H1 (cell line): ENCODE data around the gene BCAR1. TPM values are rescaled to one million over a fixed set of nuclear protein-coding genes. Genes with fewer than 3 reads are reported as not detected.

Experiments used
- CTCF ChIA-PET: fragments of 300-600 bp; sonication (Branson Sonifier 250); formaldehyde crosslinking; loops from one replicate; lab custom pipeline; 2021; ENCODE audit not compliant: partially characterized antibody; lab: Charles Lee
- POLR2A ChIA-PET: fragments of 300-600 bp; sonication (Branson Sonifier 250); formaldehyde crosslinking; loops from one replicate; lab custom pipeline; 2021; ENCODE audit warnings: inconsistent platforms; ENCODE audit not compliant: partially characterized antibody; lab: Charles Lee
- DNase-seq, 2 experiments: peaks; one replicate each; pipeline versions ENCODE4 v3.0.0 to v3.0.0-alpha.2; 2010 to 2022; ENCODE audit warnings: low spot score in 2 of 2, low read depth in 1 of 2, mixed read lengths in 1 of 2
- FAIRE-seq: peaks from 2 replicates; lab custom pipeline; 2011; peaks lifted over from hg19 to GRCh38; lab: Jason Lieb, UNC
- H2AFZ ChIP-seq: 2 replicates; pipeline ENCODE4 v1.8.1; 2012; ENCODE audit warnings: low read length, inconsistent platforms
- H2AK5ac ChIP-seq: 2 replicates; pipeline ENCODE4 v1.6.1; 2013; ENCODE audit warnings: low read depth, low read length
- H2BK120ac ChIP-seq: replicated peaks from 2 replicates; pipeline ENCODE3; 2013; ENCODE audit warnings: low read depth, low read length, inconsistent platforms
- H2BK12ac ChIP-seq: 2 replicates; pipeline ENCODE4 v1.6.1; 2013; ENCODE audit warnings: low read depth, low read length
- H2BK15ac ChIP-seq: 2 replicates; pipeline ENCODE4 v1.6.1; 2013; ENCODE audit warnings: low read length
- H2BK20ac ChIP-seq: 2 replicates; pipeline ENCODE4 v1.6.1; 2013; ENCODE audit warnings: low read length
- H2BK5ac ChIP-seq: 2 replicates; pipeline ENCODE4 v1.6.1; 2013; ENCODE audit warnings: low read depth, low read length
- H3K14ac ChIP-seq: 2 replicates; pipeline ENCODE4 v1.6.1; 2013; ENCODE audit warnings: inconsistent platforms; ENCODE audit not compliant: insufficient read length
- H3K18ac ChIP-seq: 2 replicates; pipeline ENCODE4 v1.6.1; 2013; ENCODE audit warnings: low read length; ENCODE audit errors: extremely low read depth
- H3K23ac ChIP-seq: 2 replicates; pipeline ENCODE4 v1.6.1; 2013; ENCODE audit warnings: inconsistent platforms; ENCODE audit not compliant: insufficient read length
- H3K23me2 ChIP-seq: 2 replicates; pipeline ENCODE4 v1.6.1; 2013; ENCODE audit warnings: low read depth, low read length
- H3K27ac ChIP-seq: 2 replicates; pipeline ENCODE4 v1.6.1; 2011; ENCODE audit warnings: low read depth, low read length, inconsistent platforms
- H3K27me3 ChIP-seq, 4 experiments: replicated peaks in 1 of 4; 1 replicate in 1 of 4; 2 replicates in 3 of 4; pipeline versions ENCODE4 v1.6.1 to v1.8.1; 2011 to 2013; ENCODE audit warnings: low read length in 3 of 4, mild to moderate bottlenecking in 3 of 4, inconsistent platforms in 2 of 4, mixed read lengths in 2 of 4, moderate library complexity in 1 of 4; ENCODE audit not compliant: control insufficient read depth in 3 of 4, insufficient read depth in 3 of 4; ENCODE audit errors: extremely low read depth in 1 of 4
- H3K36me3 ChIP-seq, 4 experiments: 2 replicates each; pipeline versions ENCODE4 v1.6.1 to v1.8.1; 2011 to 2013; ENCODE audit warnings: mild to moderate bottlenecking in 4 of 4, low read length in 3 of 4, moderate library complexity in 2 of 4, control low read depth in 1 of 4, inconsistent platforms in 1 of 4; ENCODE audit not compliant: insufficient read depth in 4 of 4, control insufficient read depth in 2 of 4
- H3K4ac ChIP-seq: replicated peaks from 2 replicates; pipeline ENCODE3; 2013; ENCODE audit warnings: low read length, low read depth, mixed read lengths, inconsistent platforms; ENCODE audit not compliant: insufficient read length
- H3K4me1 ChIP-seq, 4 experiments: replicated peaks in 1 of 4; 1 replicate in 1 of 4; 2 replicates in 3 of 4; pipeline versions ENCODE4 v1.6.1 to v1.8.1; 2011 to 2013; ENCODE audit warnings: low read length in 3 of 4, inconsistent platforms in 2 of 4, mixed read lengths in 1 of 4; ENCODE audit not compliant: insufficient read depth in 4 of 4, control insufficient read depth in 3 of 4
- H3K4me2 ChIP-seq, 2 experiments: 2 replicates each; pipeline versions ENCODE4 v1.6.1 to v1.8.1; 2011 to 2013; ENCODE audit warnings: low read depth in 2 of 2, low read length in 2 of 2, control low read depth in 1 of 2, inconsistent platforms in 1 of 2, mild to moderate bottlenecking in 1 of 2; ENCODE audit not compliant: insufficient read depth in 1 of 2
- H3K4me3 ChIP-seq, 4 experiments: fragments of 200-600, 300-600 bp in 1 of 4; sonication (generic), shearing (Covaris generic), sonication (Bioruptor Twin) in 1 of 4; 2 replicates each; pipeline versions ENCODE4 v1.5.1 to v1.8.1; 2011 to 2016; ENCODE audit warnings: low read length in 4 of 4, low read depth in 3 of 4, control low read depth in 2 of 4, inconsistent platforms in 2 of 4, mild to moderate bottlenecking in 2 of 4, mixed read lengths in 1 of 4, moderate library complexity in 1 of 4; ENCODE audit not compliant: insufficient read depth in 2 of 4; ENCODE audit errors: extremely low read depth in 1 of 4
- H3K56ac ChIP-seq: replicated peaks from 2 replicates; pipeline ENCODE3; 2013; ENCODE audit warnings: low read depth, mild to moderate bottlenecking, mixed read lengths, low read length, inconsistent platforms; ENCODE audit not compliant: insufficient read length
- H3K79me1 ChIP-seq: 2 replicates; pipeline ENCODE4 v1.6.1; 2013; ENCODE audit warnings: low read depth, low read length, control low read depth
- H3K79me2 ChIP-seq, 2 experiments: 2 replicates each; pipeline versions ENCODE4 v1.6.1 to v1.8.1; 2012 to 2013; ENCODE audit warnings: low read length in 2 of 2, mild to moderate bottlenecking in 2 of 2, inconsistent platforms in 1 of 2; ENCODE audit not compliant: insufficient read depth in 2 of 2, control insufficient read depth in 1 of 2
- H3K9ac ChIP-seq, 4 experiments: replicated peaks in 1 of 4; 1 replicate in 1 of 4; 2 replicates in 3 of 4; pipeline versions ENCODE4 v1.6.1 to v1.8.1; 2011 to 2013; ENCODE audit warnings: low read depth in 3 of 4, low read length in 3 of 4, control low read depth in 2 of 4, mild to moderate bottlenecking in 2 of 4, moderate library complexity in 2 of 4, inconsistent platforms in 1 of 4; ENCODE audit errors: extremely low read depth in 1 of 4
- H3K9me3 ChIP-seq, 2 experiments: 2 replicates each; pipeline versions ENCODE4 v1.6.1 to v1.8.1; 2012 to 2013; ENCODE audit warnings: mild to moderate bottlenecking in 2 of 2, moderate library complexity in 2 of 2, control low read depth in 1 of 2, inconsistent platforms in 1 of 2, low read depth in 1 of 2, low read length in 1 of 2, mixed read lengths in 1 of 2; ENCODE audit not compliant: insufficient read depth in 2 of 2
- H4K20me1 ChIP-seq, 2 experiments: replicated peaks in 1 of 2; 2 replicates each; pipeline versions ENCODE3 to v1.8.1; 2011 to 2013; ENCODE audit warnings: inconsistent platforms in 2 of 2, low read length in 2 of 2, mild to moderate bottlenecking in 1 of 2; ENCODE audit not compliant: insufficient read depth in 2 of 2, control insufficient read depth in 1 of 2
- H4K5ac ChIP-seq: 2 replicates; pipeline ENCODE4 v1.6.1; 2013; ENCODE audit warnings: low read length, low read depth, mixed read lengths, inconsistent platforms; ENCODE audit not compliant: insufficient read length
- H4K8ac ChIP-seq: 2 replicates; pipeline ENCODE4 v1.8.0; 2013; ENCODE audit warnings: mild to moderate bottlenecking, moderate library complexity, low read length, inconsistent platforms; ENCODE audit not compliant: insufficient read depth; ENCODE audit errors: extremely low read depth
- H4K91ac ChIP-seq: replicated peaks from 2 replicates; pipeline ENCODE3; 2013; ENCODE audit warnings: low read length, mixed read lengths, inconsistent platforms; ENCODE audit not compliant: insufficient read length
- ASH2L ChIP-seq: fragments of 200-600, 300-600 bp; sonication (generic); IDR thresholded peaks from one replicate; pipeline ENCODE4 v1.7.1; 2017; ENCODE audit warnings: low read length
- BCL11A ChIP-seq, 2 experiments: IDR thresholded peaks; one replicate each; pipeline ENCODE4 v1.6.1; 2011; ENCODE audit warnings: low read depth in 2 of 2, low read length in 2 of 2, mild to moderate bottlenecking in 2 of 2
- BRCA1 ChIP-seq: IDR thresholded peaks from 2 replicates; pipeline ENCODE4 v1.6.1; 2012; ENCODE audit warnings: low read depth, low read length, improper control_type of control experiment
- CBX5 ChIP-seq: fragments of 300-800, 300-1000 bp; sonication (generic); IDR thresholded peaks from 2 replicates; pipeline ENCODE4 v1.7.1; 2016; ENCODE audit warnings: antibody characterized with exemption, low read length, low read depth
- EGR1 ChIP-seq: IDR thresholded peaks from 2 replicates; pipeline ENCODE4 v1.6.1; 2011; ENCODE audit warnings: low read depth, low read length, borderline replicate concordance
- RFX5 ChIP-seq: IDR thresholded peaks from 2 replicates; pipeline ENCODE4 v1.6.1; 2011; ENCODE audit warnings: low read depth, low read length, improper control_type of control experiment, borderline replicate concordance
- SAP30 ChIP-seq: fragments of 300-600 bp; sonication (generic); IDR thresholded peaks from 2 replicates; pipeline ENCODE4 v1.7.1; 2012; ENCODE audit warnings: low read length, moderate library complexity, mild to moderate bottlenecking, inconsistent platforms; ENCODE audit not compliant: insufficient read depth, insufficient replicate concordance
- SIRT6 ChIP-seq: IDR thresholded peaks from one replicate; pipeline ENCODE4 v1.7.1; 2012; ENCODE audit warnings: low read length, inconsistent platforms
- SIX5 ChIP-seq: IDR thresholded peaks from 2 replicates; pipeline ENCODE4 v1.6.1; 2011; ENCODE audit warnings: mild to moderate bottlenecking, low read depth, low read length
- SUZ12 ChIP-seq: fragments of 200-600 bp; sonication (generic); IDR thresholded peaks from 2 replicates; pipeline ENCODE4 v1.6.1; 2012; ENCODE audit warnings: mild to moderate bottlenecking, inconsistent platforms, low read length, moderate library complexity, mixed read lengths
- YY1 ChIP-seq: IDR thresholded peaks from 2 replicates; pipeline ENCODE4 v1.6.1; 2011; ENCODE audit warnings: low read depth, mild to moderate bottlenecking, low read length
- WGBS, 2 experiments: shearing (Covaris generic) in 1 of 2; methylation state at CpG; one replicate each; pipeline versions ENCODE4 v1.1.6 to v1.1.7; 2013 to 2015; ENCODE audit warnings: low lambda C conversion rate in 2 of 2, mixed read lengths in 2 of 2, inconsistent platforms in 1 of 2, low coverage in 1 of 2, missing lambda C conversion rate in 1 of 2; ENCODE audit not compliant: insufficient replicate concordance in 2 of 2, insufficient coverage in 1 of 2, insufficient read length in 1 of 2; ENCODE audit errors: extremely low coverage in 1 of 2, missing lambda C conversion rate in 1 of 2; 5-methylcytosine and 5-hydroxymethylcytosine counted together
- polyA plus RNA-seq, 7 experiments: library from polyadenylated mRNA; depleted of rRNA in 3 of 7; stranded (reverse) in 5 of 7; unstranded in 2 of 7; fragments of >200 nt in 5 of 7; fragments of 200-250 nt in 2 of 7; gene quantifications; 1 replicate in 5 of 7; 2 replicates in 1 of 7; 4 replicates in 1 of 7; pipeline versions ENCODE4 v1.2.1 to v1.2.3, GENCODE V29; 2011 to 2013; ENCODE audit warnings: missing spikeins in 2 of 7, mixed read lengths in 2 of 7
- total RNA-seq: library from RNA; stranded (reverse); fragmentation: NEBNext Ultra II Directional; extraction: Animal tissue kit (Norgen Biotek cat#: 25700); gene quantifications from 2 replicates; pipeline ENCODE4 v1.2.1, GENCODE V29; 2021
- TF ChIP-seq, protein P1 (sequence below): IDR thresholded peaks from 2 replicates; pipeline ENCODE4 v1.6.1; 2011; ENCODE audit warnings: low read length, improper control_type of control experiment

BCAR1 gene
- total and polyA plus RNA-seq, 2 of the 8 experiments (the other 6 are each of a cell fraction or from before 2014, with no cell fraction given) = 59.8 to 105 TPM

- no peak overlapping the region for H3K23ac ChIP-seq
- no peak for FAIRE-seq
- no peak overlapping the region for H3K4ac ChIP-seq
- H2BK5ac ChIP-seq = no peak overlapping the region
- no peak overlapping the region for H4K91ac ChIP-seq
- no peak overlapping the region for H4K5ac ChIP-seq
- H2BK15ac ChIP-seq = no peak overlapping the region
- DNase-seq = no peak
- H3K4me3 ChIP-seq = no peak overlapping the region
- WGBS, 2 experiments = 87% methylated on average over 11 of the region's 11 CpGs; no CpG with 5 or more reads in 1 of the 2 experiments
- no peaks in the 10 kb centered on the region for H3K4me1 ChIP-seq
- no peaks in the 10 kb centered on the region for H3K27me3 ChIP-seq
- no peak overlapping the region for H2BK120ac ChIP-seq
- H3K36me3 ChIP-seq = no peaks in the 10 kb centered on the region; a peak in 2 of 8 replicates
- H2AK5ac ChIP-seq = no peak overlapping the region
- no peaks in the 10 kb centered on the region for H3K9me3 ChIP-seq
- H2BK12ac ChIP-seq = no peak overlapping the region
- no peak overlapping the region for H3K27ac ChIP-seq
- TF ChIP-seq RFX5 (no peak), SUZ12 (no peak), EGR1 (no peak), CBX5 (no peak), SIRT6 (no peak), YY1 (no peak), BCL11A (IDR thresholded peaks at IDR 0.05; ENCODE audit: low read depth in 2 of 2, low read length in 2 of 2) (no peak), SIX5 (no peak), BRCA1 (no peak), ASH2L (no peak), SAP30 (no peak)
- TF ChIP-seq, protein P1, sequence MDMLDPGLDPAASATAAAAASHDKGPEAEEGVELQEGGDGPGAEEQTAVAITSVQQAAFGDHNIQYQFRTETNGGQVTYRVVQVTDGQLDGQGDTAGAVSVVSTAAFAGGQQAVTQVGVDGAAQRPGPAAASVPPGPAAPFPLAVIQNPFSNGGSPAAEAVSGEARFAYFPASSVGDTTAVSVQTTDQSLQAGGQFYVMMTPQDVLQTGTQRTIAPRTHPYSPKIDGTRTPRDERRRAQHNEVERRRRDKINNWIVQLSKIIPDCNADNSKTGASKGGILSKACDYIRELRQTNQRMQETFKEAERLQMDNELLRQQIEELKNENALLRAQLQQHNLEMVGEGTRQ = no peak
- no peak overlapping the region for H2BK20ac ChIP-seq
- no peak overlapping the region for H3K4me2 ChIP-seq
- no peak overlapping the region for H3K56ac ChIP-seq
- no peak overlapping the region for H3K18ac ChIP-seq
- no peak overlapping the region for H3K14ac ChIP-seq
- no peak overlapping the region for H3K9ac ChIP-seq
- POLR2A ChIA-PET = interaction anchor here (0.6 to 1.5 kb wide), 4 partner anchors 28 to 74 kb away, joined by 3 to 6 read pairs (median 4); no protein-coding TSS in a partner anchor
- H2AFZ ChIP-seq = no peak overlapping the region
- H4K8ac ChIP-seq = no peak overlapping the region
- no peaks in the 10 kb centered on the region for H3K79me2 ChIP-seq
- H3K23me2 ChIP-seq = no peaks in the 10 kb centered on the region
- CTCF ChIA-PET = interaction anchor here (0.8 to 2.7 kb wide), 13 partner anchors 10 to 171 kb away, joined by 3 to 10 read pairs (median 4); no protein-coding TSS in a partner anchor
- H4K20me1 ChIP-seq = no peaks in the 10 kb centered on the region
- no peaks in the 10 kb centered on the region for H3K79me1 ChIP-seq
Observed at GRCh38 chr16:75282466-75283281, 31.2 kb upstream of the BCAR1 start.
